Measurements from ENCODE around the gene HMX1. TPM values are rescaled to one million over a fixed set of nuclear protein-coding genes. Genes with fewer than 3 reads are reported as not detected.

Gene HMX1
- total and polyA plus RNA-seq, 2 experiments from 2014 or later: not detected

DNA sequence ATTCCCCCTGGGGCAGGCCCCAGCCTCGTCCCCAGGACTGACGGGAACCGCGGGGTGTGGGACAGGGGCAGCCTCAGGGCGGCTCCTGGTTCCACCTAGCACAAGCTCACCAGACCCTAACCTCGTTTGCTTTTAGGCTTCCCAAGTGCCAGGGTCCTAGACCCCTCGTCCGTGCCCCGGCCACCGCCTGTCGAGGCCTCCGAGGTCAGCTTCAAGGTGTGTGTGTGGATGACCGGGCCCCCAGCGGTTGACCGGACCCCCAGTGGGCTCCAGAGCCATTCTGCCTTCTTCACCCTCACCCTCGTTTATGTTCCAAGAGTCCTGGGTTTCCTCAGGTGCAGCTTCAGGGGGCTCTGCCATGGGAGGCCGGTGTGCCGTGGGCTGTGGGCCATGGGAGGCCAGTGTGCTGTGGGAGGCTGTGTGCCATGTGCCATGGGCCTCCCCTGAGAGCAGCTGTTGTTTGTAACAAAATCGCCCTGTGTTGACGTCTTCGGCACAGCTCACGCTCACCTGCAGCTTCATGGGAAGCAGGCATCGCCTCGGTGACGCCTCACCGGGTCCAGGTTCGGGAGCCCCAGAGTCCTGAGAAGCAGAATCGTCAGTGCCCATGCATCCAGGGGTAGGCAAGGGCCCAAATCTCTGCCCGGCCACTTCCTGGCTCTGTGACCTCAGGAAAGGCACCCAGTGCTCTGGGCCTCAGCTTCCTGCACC is 43.0 kb upstream of the HMX1 start:
- TF ChIP-seq CTCF (IDR thresholded peaks at IDR 0.05; ENCODE audit: poor library complexity): no peak
- TF ChIP-seq EZH2phosphoT487 (IDR thresholded peaks at IDR 0.05; ENCODE audit: low read depth, severe bottlenecking, unreplicated experiment): no peak
- TF ChIP-seq EZH2 (IDR thresholded peaks at IDR 0.05; ENCODE audit: borderline replicate concordance): no peak
- Histone ChIP-seq H3K4me3 (no peak overlapping the region), H3K36me3 (replicated peaks; ENCODE audit: insufficient read depth, low read depth) (no peaks in the 10 kb centered on the region), H3K4me2 (no peak overlapping the region), H3K27me3 (peaks cover 6% of the 10 kb centered on the region), H3K4me1 (ENCODE audit: insufficient read depth) (no peaks in the 10 kb centered on the region), H3K79me2 (no peaks in the 10 kb centered on the region), H3K9me3 (ENCODE audit: low read depth) (no peaks in the 10 kb centered on the region), H2AFZ (no peak overlapping the region), H3K9me2 (replicated peaks; ENCODE audit: insufficient read depth) (no peaks in the 10 kb centered on the region), H3K27ac (no peak overlapping the region), H4K20me1 (ENCODE audit: insufficient read depth, poor library complexity, severe bottlenecking) (no peaks in the 10 kb centered on the region)
- peak; percentile 1 for DNase-seq (ENCODE audit: low spot score)
- WGBS (ENCODE audit: low lambda C conversion rate, missing lambda C conversion rate): 83% methylated on average over 29 of the region's 29 CpGs

DNA sequence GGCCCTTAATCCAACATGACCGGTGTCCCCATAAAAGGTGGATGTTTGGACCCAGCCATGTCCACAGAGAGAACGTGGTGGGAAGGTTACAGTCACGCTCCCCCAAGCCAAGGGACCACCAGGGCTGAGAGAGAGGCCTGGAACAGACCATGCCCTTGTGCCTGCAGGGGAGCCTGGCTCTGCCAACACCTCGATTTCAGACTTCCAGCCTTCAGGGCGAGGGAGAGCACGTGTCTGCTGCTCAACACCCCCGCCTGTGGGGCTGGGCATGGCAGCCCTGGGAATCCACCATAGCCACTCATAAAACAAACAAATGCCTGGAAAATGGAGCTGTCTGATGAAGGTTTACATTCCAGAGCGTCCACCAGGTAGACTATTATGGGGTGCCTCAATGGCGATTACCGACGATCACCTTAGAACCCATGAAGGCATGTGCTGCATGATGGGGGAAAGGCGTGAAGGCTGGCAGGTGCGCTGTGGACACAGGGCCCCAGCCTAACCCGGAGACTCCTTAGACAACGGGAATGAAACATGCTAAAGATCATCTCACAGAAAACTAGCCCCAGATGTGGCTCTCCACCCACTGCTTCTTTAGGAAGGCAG is 42.3 kb upstream of the HMX1 start:
- no peaks in the 10 kb centered on the region for H3K9me3 ChIP-seq (ENCODE audit: low read depth)
- peaks cover 1% of the 10 kb centered on the region for H3K27me3 ChIP-seq
- H3K4me2 ChIP-seq: no peak overlapping the region
- H3K27ac ChIP-seq: no peak overlapping the region
- peak; percentile 2 for DNase-seq (ENCODE audit: low spot score)
- H3K4me3 ChIP-seq: no peak overlapping the region
- no peaks in the 10 kb centered on the region for H3K79me2 ChIP-seq
- WGBS (ENCODE audit: low lambda C conversion rate, missing lambda C conversion rate): 85% methylated on average over 15 of the region's 15 CpGs
- no peak for TF ChIP-seq CTCF (IDR thresholded peaks at IDR 0.05; ENCODE audit: poor library complexity)
- TF ChIP-seq EZH2phosphoT487 (IDR thresholded peaks at IDR 0.05; ENCODE audit: low read depth, severe bottlenecking, unreplicated experiment): no peak
- TF ChIP-seq EZH2 (IDR thresholded peaks at IDR 0.05; ENCODE audit: borderline replicate concordance): no peak
- H3K9me2 ChIP-seq (replicated peaks; ENCODE audit: insufficient read depth): no peaks in the 10 kb centered on the region
- no peak overlapping the region for H2AFZ ChIP-seq
- H4K20me1 ChIP-seq (ENCODE audit: insufficient read depth, poor library complexity, severe bottlenecking): no peaks in the 10 kb centered on the region
- H3K4me1 ChIP-seq (ENCODE audit: insufficient read depth): no peaks in the 10 kb centered on the region
- no peaks in the 10 kb centered on the region for H3K36me3 ChIP-seq (replicated peaks; ENCODE audit: insufficient read depth, low read depth)

DNA sequence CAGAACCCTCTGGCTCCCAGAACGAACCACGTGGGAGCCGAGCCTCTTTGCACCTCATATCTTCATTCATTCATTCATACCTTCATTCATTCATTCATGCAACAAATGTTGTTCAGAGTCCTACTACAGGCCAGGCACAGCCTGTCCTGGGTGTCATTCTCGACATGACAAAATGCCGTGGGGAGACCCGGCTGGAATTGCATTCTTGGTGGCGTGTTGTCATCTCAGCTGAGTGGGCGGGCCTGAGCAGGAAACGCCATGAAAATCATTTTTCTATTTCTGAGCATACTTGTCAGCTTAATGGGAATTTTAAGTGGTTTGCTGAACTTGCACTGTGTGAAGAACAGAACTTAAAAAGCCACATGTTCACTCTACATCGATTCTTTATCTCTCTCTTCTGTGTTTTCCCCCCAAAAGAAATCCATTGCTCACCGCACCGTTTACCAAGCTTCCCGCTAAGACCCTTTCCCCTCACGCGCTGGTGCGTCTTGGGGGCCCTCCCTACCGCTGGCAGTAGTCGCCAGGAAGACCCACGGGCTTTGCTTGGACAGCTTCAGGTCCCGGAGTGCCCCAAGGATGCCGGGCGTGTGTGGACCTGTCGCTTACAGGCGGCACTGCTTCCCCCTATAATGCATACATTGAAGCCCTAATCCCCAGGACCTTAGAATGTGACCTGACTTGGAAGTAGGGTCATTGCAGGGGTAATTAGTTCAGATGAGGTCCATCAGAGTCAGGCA is 41.6 kb upstream of the HMX1 start:
- H3K79me2 ChIP-seq: no peaks in the 10 kb centered on the region
- no peaks in the 10 kb centered on the region for H3K9me3 ChIP-seq (ENCODE audit: low read depth)
- no peak overlapping the region for H3K4me2 ChIP-seq
- H3K27me3 ChIP-seq: no peaks in the 10 kb centered on the region
- DNase-seq (ENCODE audit: low spot score): peak; percentile 4
- H3K9me2 ChIP-seq (replicated peaks; ENCODE audit: insufficient read depth): no peaks in the 10 kb centered on the region
- no peak overlapping the region for H3K4me3 ChIP-seq
- WGBS (ENCODE audit: low lambda C conversion rate, missing lambda C conversion rate): 87% methylated on average over 24 of the region's 24 CpGs
- H4K20me1 ChIP-seq (ENCODE audit: insufficient read depth, poor library complexity, severe bottlenecking): no peaks in the 10 kb centered on the region
- no peaks in the 10 kb centered on the region for H3K4me1 ChIP-seq (ENCODE audit: insufficient read depth)
- no peaks in the 10 kb centered on the region for H3K36me3 ChIP-seq (replicated peaks; ENCODE audit: insufficient read depth, low read depth)
- TF ChIP-seq EZH2 (IDR thresholded peaks at IDR 0.05; ENCODE audit: borderline replicate concordance) (no peak), CTCF (IDR thresholded peaks at IDR 0.05; ENCODE audit: poor library complexity) (no peak), EZH2phosphoT487 (IDR thresholded peaks at IDR 0.05; ENCODE audit: low read depth, severe bottlenecking, unreplicated experiment) (no peak)
- no peak overlapping the region for H2AFZ ChIP-seq
- H3K27ac ChIP-seq: no peak overlapping the region

Data from hepatocyte (in vitro differentiated cells).